Mammary epithelial cell (primary cell): ENCODE results near the gene CDH13.

Source experiments
- CTCF ChIP-seq, 2 donors: IDR thresholded peaks in 1 of 2; conservative IDR thresholded peaks in 1 of 2; 2 replicates each; pipeline ENCODE4 v1.5.1; 2011 to 2012; ENCODE audit warnings: inconsistent platforms in 2 of 2, low read length in 2 of 2, mild to moderate bottlenecking in 2 of 2, control low read depth in 1 of 2, low read depth in 1 of 2; ENCODE audit not compliant: insufficient read depth in 1 of 2; ENCODE audit errors: extremely low read depth in 1 of 2
- EZH2 ChIP-seq: IDR thresholded peaks from 2 replicates; pipeline ENCODE4 v1.6.1; 2012; ENCODE audit warnings: low read length, inconsistent platforms, borderline replicate concordance

DNA sequence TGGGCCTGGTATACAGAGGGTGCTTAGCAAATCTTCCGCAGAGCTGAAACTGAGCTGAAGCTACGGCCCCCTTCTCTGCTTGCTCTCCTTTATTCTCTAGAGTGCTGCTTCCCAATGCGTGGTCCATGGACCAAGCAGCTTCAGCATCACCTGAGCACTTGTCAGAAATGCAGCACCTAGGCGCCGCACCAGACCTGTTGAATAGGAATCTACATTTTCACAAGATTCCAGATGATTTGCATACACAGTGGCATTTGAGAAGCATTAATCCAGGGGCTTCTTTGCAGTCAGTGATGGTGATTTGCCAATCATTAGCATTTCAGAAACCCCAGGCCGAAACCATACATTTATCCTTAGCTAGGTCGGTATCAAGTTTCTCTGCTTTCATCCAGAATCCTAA lies 204.2 kb downstream of the CDH13 start:
- TF ChIP-seq EZH2 (no peak), CTCF (conservative IDR thresholded peaks at IDR 0.05 in 1 of 2, IDR thresholded peaks at IDR 0.05 in 1 of 2; ENCODE audit: extremely low read depth in 1 of 2, insufficient read depth in 1 of 2, low read depth in 1 of 2, low read length in 2 of 2) (no peak)
